Endothelial cell of umbilical vein (primary cell): ENCODE data around the gene NUDT3. TPM values are rescaled to one million over a fixed set of nuclear protein-coding genes. Genes with fewer than 3 reads are reported as not detected.
A peak's percentile ranks its signal among the peaks of the same experiment; 100 is the strongest.

Experiments
- BruUV-seq: library from RNA; stranded (reverse); fragments of 400-500 nt; replicated peaks from 2 replicates; lab custom pipeline; 2021; lab: Mats Ljungman, UMichigan
- CTCF ChIA-PET: fragments of 300-600, 350-600 bp; sonication (Branson Sonifier 250); formaldehyde crosslinking; loops from one replicate; lab custom pipeline; 2021; ENCODE audit warnings: antibody characterized with exemption, inconsistent platforms; lab: Charles Lee
- POLR2A ChIA-PET: fragments of 300-600, 350-600 bp; sonication (Branson Sonifier 250); formaldehyde crosslinking; loops from one replicate; lab custom pipeline; 2021; ENCODE audit warnings: antibody characterized with exemption, inconsistent platforms; lab: Charles Lee
- DNase-seq: peaks from one replicate; pipeline ENCODE4 v3.0.0-alpha.2; 2011; ENCODE audit warnings: low read depth, low spot score
- FAIRE-seq: peaks from 2 replicates; lab custom pipeline; 2011; peaks lifted over from hg19 to GRCh38; lab: Jason Lieb, UNC
- H2AFZ ChIP-seq: 2 replicates; pipeline ENCODE4 v1.6.0; 2012; ENCODE audit warnings: low read depth, low read length, control low read depth, inconsistent platforms
- H3K27ac ChIP-seq: 2 replicates; pipeline ENCODE4 v1.5.1; 2011; ENCODE audit warnings: low read depth, mild to moderate bottlenecking, control low read depth, low read length, moderate library complexity; ENCODE audit not compliant: insufficient read depth
- H3K27me3 ChIP-seq, 2 experiments: 2 replicates each; pipeline versions ENCODE4 v1.6.0 to v1.6.1; 2011; ENCODE audit warnings: low read length in 2 of 2, mixed read lengths in 1 of 2; ENCODE audit not compliant: control insufficient read depth in 2 of 2, insufficient read depth in 2 of 2
- H3K36me3 ChIP-seq, 2 experiments: 2 replicates in 1 of 2; 3 replicates in 1 of 2; pipeline ENCODE4 v1.5.1; 2011; ENCODE audit warnings: low read length in 2 of 2, mild to moderate bottlenecking in 1 of 2, moderate library complexity in 1 of 2; ENCODE audit not compliant: control insufficient read depth in 2 of 2, insufficient read depth in 2 of 2; ENCODE audit errors: extremely low read depth in 1 of 2
- H3K4me1 ChIP-seq: 3 replicates; pipeline ENCODE4 v1.5.1; 2011; ENCODE audit warnings: mild to moderate bottlenecking, low read length; ENCODE audit not compliant: control insufficient read depth, insufficient read depth; ENCODE audit errors: extremely low read depth
- H3K4me2 ChIP-seq: 2 replicates; pipeline ENCODE4 v1.6.1; 2011; ENCODE audit warnings: low read length, control low read depth, mixed read lengths; ENCODE audit not compliant: insufficient read depth
- H3K4me3 ChIP-seq, 3 experiments: fragments of 200-600 bp in 1 of 3; sonication (generic), shearing (Covaris generic) in 1 of 3; replicated peaks in 1 of 3; 2 replicates each; pipeline ENCODE4 v1.5.1; 2011 to 2016; ENCODE audit warnings: control low read depth in 3 of 3, low read length in 3 of 3, mild to moderate bottlenecking in 2 of 3, inconsistent platforms in 1 of 3, low read depth in 1 of 3, moderate library complexity in 1 of 3; ENCODE audit not compliant: insufficient read depth in 1 of 3
- H3K79me2 ChIP-seq: 2 replicates; pipeline ENCODE4 v1.6.0; 2012; ENCODE audit warnings: low read length, inconsistent platforms; ENCODE audit not compliant: control insufficient read depth, insufficient read depth
- H3K9ac ChIP-seq: replicated peaks from 2 replicates; pipeline ENCODE3; 2011; ENCODE audit warnings: low read length, control low read depth; ENCODE audit not compliant: insufficient read depth; ENCODE audit errors: extremely low read depth
- H3K9me1 ChIP-seq: replicated peaks from 3 replicates; pipeline ENCODE4 v1.6.0; 2011; ENCODE audit warnings: mild to moderate bottlenecking, low read length; ENCODE audit not compliant: control insufficient read depth, insufficient read depth; ENCODE audit errors: extremely low read depth
- H3K9me3 ChIP-seq: replicated peaks from 2 replicates; pipeline ENCODE4 v1.5.1; 2012; ENCODE audit warnings: low read length, inconsistent platforms; ENCODE audit not compliant: control insufficient read depth, insufficient read depth
- H4K20me1 ChIP-seq: replicated peaks from 2 replicates; pipeline ENCODE3; 2011; ENCODE audit warnings: mild to moderate bottlenecking, low read length; ENCODE audit not compliant: control insufficient read depth, insufficient read depth; ENCODE audit errors: extremely low read depth
- EZH2 ChIP-seq: IDR thresholded peaks from 2 replicates; pipeline ENCODE4 v1.6.1; 2012; ENCODE audit warnings: borderline replicate concordance, low read depth, mild to moderate bottlenecking, moderate library complexity, low read length, inconsistent platforms; ENCODE audit not compliant: severe bottlenecking
- FOS ChIP-seq: IDR thresholded peaks from 2 replicates; pipeline ENCODE4 v1.6.1; 2011; ENCODE audit warnings: mild to moderate bottlenecking, low read length, moderate library complexity, borderline replicate concordance; ENCODE audit not compliant: insufficient read depth
- GATA2 ChIP-seq: IDR thresholded peaks from 2 replicates; pipeline ENCODE4 v1.7.0; 2011; ENCODE audit warnings: low read depth, mild to moderate bottlenecking, moderate library complexity, mixed read lengths, low read length; ENCODE audit not compliant: insufficient read length, insufficient read depth
- JUN ChIP-seq: IDR thresholded peaks from 2 replicates; pipeline ENCODE4 v1.6.1; 2011; ENCODE audit warnings: borderline replicate concordance, low read depth; ENCODE audit not compliant: insufficient read length, insufficient read depth
- MAX ChIP-seq: IDR thresholded peaks from 2 replicates; pipeline ENCODE4 v1.6.1; 2011; ENCODE audit not compliant: insufficient read depth, insufficient read length
- MYC ChIP-seq: IDR thresholded peaks from one replicate; pipeline ENCODE4 v1.6.1; 2011; ENCODE audit warnings: mild to moderate bottlenecking, low read depth, low read length
- POLR2A ChIP-seq: IDR thresholded peaks from 2 replicates; pipeline ENCODE4 v1.6.1; 2012; ENCODE audit warnings: low read depth, mild to moderate bottlenecking, control low read depth, low read length
- POLR2AphosphoS5 ChIP-seq: IDR thresholded peaks from 2 replicates; pipeline ENCODE4 v1.6.1; 2012; ENCODE audit warnings: low read depth, mild to moderate bottlenecking, control low read depth, low read length, moderate library complexity; ENCODE audit not compliant: insufficient read depth
- dilution Hi-C: fragments of 300-500 bp; cut with MboI; formaldehyde crosslinking; loops from one replicate; pipeline ENCODE4 v1.15.0; 2019; ENCODE audit warnings: low sequenced_read_pairs; ENCODE audit not compliant: extremely low pct_ligation_motif_present
- intact Hi-C: fragments of 100-400 bp; cut with micrococcal nuclease; formaldehyde crosslinking; loops from one replicate; pipeline ENCODE4 v1.10.0; 2022
- polyA plus RNA-seq, 4 experiments: library from polyadenylated mRNA; depleted of rRNA in 3 of 4; stranded (reverse) in 3 of 4; unstranded in 1 of 4; fragments of >200 nt; gene quantifications; 2 replicates each; pipeline versions ENCODE4 v1.2.1 to v1.2.3, GENCODE V29; 2011 to 2012; ENCODE audit warnings: missing spikeins in 1 of 4
- total RNA-seq: library from RNA; stranded (reverse); gene quantifications from 2 replicates; pipeline ENCODE4 v1.2.3, GENCODE V29; 2021
- TF ChIP-seq, protein P1 (sequence below), 2 donors: IDR thresholded peaks; 1 replicate in 1 of 2; 2 replicates in 1 of 2; pipeline ENCODE4 v1.5.1; 2011; ENCODE audit warnings: low read length in 2 of 2, mild to moderate bottlenecking in 2 of 2, moderate library complexity in 2 of 2, control low read depth in 1 of 2, inconsistent platforms in 1 of 2, low read depth in 1 of 2; ENCODE audit not compliant: insufficient read depth in 1 of 2; ENCODE audit errors: extremely low read depth in 1 of 2

Gene NUDT3
- total and polyA plus RNA-seq, 2 donors (not counting 3 experiments of a cell fraction or from before 2014, with no cell fraction given) = 11.9 to 30.9 TPM

- BruUV-seq = no TSS peak
- Histone ChIP-seq H3K9me3 (no peaks in the 10 kb centered on the region), H3K27ac (peak overlapping the region; percentile 70), H3K4me1 (peaks cover 76% of the 10 kb centered on the region), H3K4me3 (peak overlapping the region in 2 of 3 experiments; percentile 97 to 98), H4K20me1 (no peaks in the 10 kb centered on the region), H3K9me1 (no peaks in the 10 kb centered on the region), H3K27me3 (no peaks in the 10 kb centered on the region), H3K4me2 (peak overlapping the region; percentile 94), H3K79me2 (peaks cover 56% of the 10 kb centered on the region), H3K9ac (peak overlapping the region; percentile 12), H2AFZ (no peak overlapping the region), H3K36me3 (peaks cover 9 to 12% of the 10 kb centered on the region in 2 experiments)
- CTCF ChIA-PET = interaction anchor here (1.5 to 6.1 kb wide), 3 partner anchors 44 to 175 kb away, joined by 10 to 74 read pairs (median 15); no protein-coding TSS in a partner anchor
- dilution Hi-C loops = no loop called here
- DNase-seq (no peak), FAIRE-seq (peak; percentile 15)
- TF ChIP-seq, protein P1, sequence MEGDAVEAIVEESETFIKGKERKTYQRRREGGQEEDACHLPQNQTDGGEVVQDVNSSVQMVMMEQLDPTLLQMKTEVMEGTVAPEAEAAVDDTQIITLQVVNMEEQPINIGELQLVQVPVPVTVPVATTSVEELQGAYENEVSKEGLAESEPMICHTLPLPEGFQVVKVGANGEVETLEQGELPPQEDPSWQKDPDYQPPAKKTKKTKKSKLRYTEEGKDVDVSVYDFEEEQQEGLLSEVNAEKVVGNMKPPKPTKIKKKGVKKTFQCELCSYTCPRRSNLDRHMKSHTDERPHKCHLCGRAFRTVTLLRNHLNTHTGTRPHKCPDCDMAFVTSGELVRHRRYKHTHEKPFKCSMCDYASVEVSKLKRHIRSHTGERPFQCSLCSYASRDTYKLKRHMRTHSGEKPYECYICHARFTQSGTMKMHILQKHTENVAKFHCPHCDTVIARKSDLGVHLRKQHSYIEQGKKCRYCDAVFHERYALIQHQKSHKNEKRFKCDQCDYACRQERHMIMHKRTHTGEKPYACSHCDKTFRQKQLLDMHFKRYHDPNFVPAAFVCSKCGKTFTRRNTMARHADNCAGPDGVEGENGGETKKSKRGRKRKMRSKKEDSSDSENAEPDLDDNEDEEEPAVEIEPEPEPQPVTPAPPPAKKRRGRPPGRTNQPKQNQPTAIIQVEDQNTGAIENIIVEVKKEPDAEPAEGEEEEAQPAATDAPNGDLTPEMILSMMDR (IDR thresholded peaks at IDR 0.05; ENCODE audit: extremely low read depth in 1 of 2, insufficient read depth in 1 of 2, low read depth in 1 of 2, low read length in 2 of 2) = no peak
- no peak for TF ChIP-seq EZH2
- TF ChIP-seq POLR2A = no peak
- no peak for TF ChIP-seq MYC
- TF ChIP-seq JUN = no peak
- no peak for TF ChIP-seq GATA2
- no peak for TF ChIP-seq POLR2AphosphoS5
- TF ChIP-seq FOS = no peak
- TF ChIP-seq MAX = no peak
- intact Hi-C loops = no loop called here
- POLR2A ChIA-PET = no interaction called here
Observed at GRCh38 chr6:34240329-34241248, 151.9 kb downstream of the NUDT3 start.
